ENCODE data around the gene GAL3ST1.

GRCh38 chr22:30547188-30547587, 27.3 kb downstream of the GAL3ST1 start:
- TF ChIP-seq CTCF (conservative IDR thresholded peaks at IDR 0.05 in 1 of 2, IDR thresholded peaks at IDR 0.05 in 1 of 2; ENCODE audit: low read depth in 1 of 2, low read length in 2 of 2) = no peak
- TF ChIP-seq EZH2 (IDR thresholded peaks at IDR 0.05; ENCODE audit: low read length, missing control alignments) = no peak
